ENCODE measurements around the gene BTBD8.

The BTBD8 gene

GRCh38 chr1:92230736-92231135 is 150.6 kb downstream of the BTBD8 start:
- H3K4me3 ChIP-seq = no peak overlapping the region
- TF ChIP-seq Cebpa-rat (IDR thresholded peaks at IDR 0.05) = no peak
- H3K9ac ChIP-seq = no peak overlapping the region

More at GRCh38 chr1:92230736-92231135, 150.6 kb downstream of the BTBD8 start:
- no peaks in the 10 kb centered on the region for H3K27me3 ChIP-seq
- no peak overlapping the region for H3K4me2 ChIP-seq
- H4K20me1 ChIP-seq = no peaks in the 10 kb centered on the region
- H3K36me3 ChIP-seq = no peaks in the 10 kb centered on the region
- H3K4me1 ChIP-seq = no peaks in the 10 kb centered on the region
- no peaks in the 10 kb centered on the region; a peak in 1 of 22 replicates for H3K9me3 ChIP-seq (replicated peaks in 1 of 11)
- no peak overlapping the region for H3K27ac ChIP-seq

Measured in BLaER1 treated with 17β-estradiol and CSF1 and Interleukin-3, amounts not matched to agents 10 nM and 100 nM (cell line).